ENCODE measurements around the gene TMEM8B.

DNA sequence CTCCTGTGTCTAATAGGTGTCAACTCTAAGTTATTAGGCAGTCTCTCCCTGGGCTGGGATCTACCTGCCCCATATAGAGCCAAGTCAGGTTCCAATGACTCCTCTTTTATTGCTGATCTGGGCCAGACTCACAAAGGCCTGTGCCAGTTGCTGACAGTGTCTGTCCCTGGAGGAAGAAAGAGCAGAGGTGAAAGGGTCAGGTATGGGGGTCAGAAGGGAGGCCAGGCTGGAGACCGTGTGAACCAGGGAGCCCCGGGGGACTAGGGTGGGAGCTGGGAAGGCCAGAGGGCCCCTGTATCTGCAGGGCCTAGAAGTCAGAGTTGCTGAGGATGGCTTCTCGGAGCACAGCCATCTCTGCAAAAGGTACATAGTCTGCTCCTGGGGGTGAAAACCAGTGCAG is 10.7 kb upstream of the TMEM8B start:
- TF ChIP-seq RB1 (IDR thresholded peaks at IDR 0.05; ENCODE audit: low read depth) (no peak), HCFC1 (IDR thresholded peaks at IDR 0.05; ENCODE audit: low read depth, low read length) (no peak), SREBF2 (CRISPR knock-in tag; IDR thresholded peaks at IDR 0.05) (no peak), HMGN3 (IDR thresholded peaks at IDR 0.05; ENCODE audit: borderline replicate concordance, extremely low read depth, insufficient read length, low read depth, low read length) (no peak), C11orf30 (IDR thresholded peaks at IDR 0.05; ENCODE audit: low read depth) (no peak), ELF4 (CRISPR knock-in tag; IDR thresholded peaks at IDR 0.05) (no peak), TRIM24 (IDR thresholded peaks at IDR 0.05) (no peak)
